ENCODE measurements around the gene WDR59. TPM values are rescaled to one million over a fixed set of nuclear protein-coding genes. Genes with fewer than 3 reads are reported as not detected.
"Not testable (repeated sequence)": the region's sequence is repeated elsewhere in the genome, so short reads cannot be mapped to it uniquely, and the experiment has no call there.

Gene WDR59
- total RNA-seq, 1 donor, result 14.8 TPM

DNA sequence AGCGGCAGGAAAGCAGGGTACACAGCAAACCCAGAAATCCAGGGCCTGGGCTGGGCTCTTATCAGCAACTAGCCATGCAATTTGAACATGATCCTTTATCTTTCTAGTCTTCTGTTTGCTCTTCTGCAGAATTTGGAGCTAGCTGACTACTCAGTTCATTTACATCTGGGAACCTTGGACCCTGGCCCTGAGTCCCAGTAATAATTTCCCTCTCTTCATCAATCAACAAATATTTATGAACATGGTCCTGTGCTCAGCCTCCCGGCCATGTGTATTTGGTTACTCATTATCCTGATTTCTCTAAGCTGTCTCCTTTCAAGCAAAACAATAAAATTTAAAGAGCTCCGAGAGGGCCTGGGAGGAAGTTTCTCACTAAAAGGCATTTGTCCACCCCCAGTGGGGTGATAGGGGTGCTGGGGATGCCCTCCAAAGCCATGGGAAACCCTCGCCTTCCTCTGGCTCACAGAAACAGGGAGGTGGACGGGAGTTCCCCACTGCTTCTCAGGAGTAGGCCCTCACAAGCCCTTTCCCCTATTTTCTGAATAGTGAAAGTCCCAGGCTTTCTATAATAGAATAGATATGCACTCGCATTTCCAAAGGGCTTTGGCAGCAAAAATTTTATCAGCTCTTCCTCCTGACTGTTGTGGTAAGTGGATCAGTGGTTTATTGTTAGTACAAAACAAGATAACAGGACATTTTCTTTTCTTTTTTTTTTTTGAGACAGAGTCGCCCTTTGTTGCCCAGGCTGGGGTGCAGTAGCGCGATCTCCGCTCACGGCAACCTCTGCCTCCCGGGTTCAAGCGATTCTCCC lies 6.9 kb upstream of the WDR59 start:
- DNase-seq (ENCODE audit: insufficient read length, low spot score, missing footprints), result no peak
- Histone ChIP-seq H3K79me2 (ENCODE audit: insufficient read depth, low read length) (no peaks in the 10 kb centered on the region), H4K20me1 (ENCODE audit: insufficient read depth, low read length) (no peaks in the 10 kb centered on the region), H3K4me2 (ENCODE audit: insufficient read depth, low read length) (no peak overlapping the region), H2AFZ (ENCODE audit: low read length) (no peak overlapping the region), H3K36me3 (ENCODE audit: insufficient read depth, low read length) (no peaks in the 10 kb centered on the region), H3K27ac (ENCODE audit: low read depth, low read length) (no peak overlapping the region), H3K27me3 (ENCODE audit: insufficient read depth, low read length) (peaks cover 12% of the 10 kb centered on the region), H3K4me3 (ENCODE audit: insufficient read depth, low read length) (no peak overlapping the region), H3K9me3 (ENCODE audit: low read depth, low read length) (no peaks in the 10 kb centered on the region), H3K4me1 (ENCODE audit: insufficient read depth, low read length) (no peaks in the 10 kb centered on the region)
- TF ChIP-seq, protein P1, sequence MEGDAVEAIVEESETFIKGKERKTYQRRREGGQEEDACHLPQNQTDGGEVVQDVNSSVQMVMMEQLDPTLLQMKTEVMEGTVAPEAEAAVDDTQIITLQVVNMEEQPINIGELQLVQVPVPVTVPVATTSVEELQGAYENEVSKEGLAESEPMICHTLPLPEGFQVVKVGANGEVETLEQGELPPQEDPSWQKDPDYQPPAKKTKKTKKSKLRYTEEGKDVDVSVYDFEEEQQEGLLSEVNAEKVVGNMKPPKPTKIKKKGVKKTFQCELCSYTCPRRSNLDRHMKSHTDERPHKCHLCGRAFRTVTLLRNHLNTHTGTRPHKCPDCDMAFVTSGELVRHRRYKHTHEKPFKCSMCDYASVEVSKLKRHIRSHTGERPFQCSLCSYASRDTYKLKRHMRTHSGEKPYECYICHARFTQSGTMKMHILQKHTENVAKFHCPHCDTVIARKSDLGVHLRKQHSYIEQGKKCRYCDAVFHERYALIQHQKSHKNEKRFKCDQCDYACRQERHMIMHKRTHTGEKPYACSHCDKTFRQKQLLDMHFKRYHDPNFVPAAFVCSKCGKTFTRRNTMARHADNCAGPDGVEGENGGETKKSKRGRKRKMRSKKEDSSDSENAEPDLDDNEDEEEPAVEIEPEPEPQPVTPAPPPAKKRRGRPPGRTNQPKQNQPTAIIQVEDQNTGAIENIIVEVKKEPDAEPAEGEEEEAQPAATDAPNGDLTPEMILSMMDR (IDR thresholded peaks at IDR 0.05; ENCODE audit: extremely low read depth, low read depth, low read length), result no peak

DNA sequence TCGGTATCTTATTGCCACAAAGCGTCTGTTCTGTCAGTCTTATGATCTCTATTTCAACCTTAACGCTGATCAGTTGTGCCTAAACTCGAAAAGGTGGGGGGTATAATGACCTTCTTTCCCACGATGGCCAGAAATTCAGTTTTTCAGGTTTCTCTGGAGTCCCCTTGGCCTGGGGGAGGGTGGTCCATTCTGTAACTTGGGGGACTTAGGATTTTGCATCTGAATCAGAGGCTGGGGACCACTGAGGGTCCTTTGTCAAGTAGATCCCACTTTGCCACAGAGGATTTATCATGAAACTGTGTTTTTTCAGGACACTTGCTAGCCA lies 6.3 kb upstream of the WDR59 start:
- Histone ChIP-seq H4K20me1 (ENCODE audit: insufficient read depth, low read length) (no peaks in the 10 kb centered on the region), H3K4me1 (ENCODE audit: insufficient read depth, low read length) (no peaks in the 10 kb centered on the region), H3K4me3 (ENCODE audit: insufficient read depth, low read length) (no peak overlapping the region), H3K27ac (ENCODE audit: low read depth, low read length) (no peak overlapping the region), H3K4me2 (ENCODE audit: insufficient read depth, low read length) (no peak overlapping the region), H3K9me3 (ENCODE audit: low read depth, low read length) (no peaks in the 10 kb centered on the region), H3K79me2 (ENCODE audit: insufficient read depth, low read length) (no peaks in the 10 kb centered on the region), H2AFZ (ENCODE audit: low read length) (no peak overlapping the region), H3K27me3 (ENCODE audit: insufficient read depth, low read length) (peaks cover 12% of the 10 kb centered on the region), H3K36me3 (ENCODE audit: insufficient read depth, low read length) (no peaks in the 10 kb centered on the region)
- TF ChIP-seq, protein P1 (IDR thresholded peaks at IDR 0.05; ENCODE audit: extremely low read depth, low read depth, low read length), result no peak
- DNase-seq (ENCODE audit: insufficient read length, low spot score, missing footprints), result no peak

GRCh38 chr16:74990832-74991231 lies 5.9 kb upstream of the WDR59 start:
- no peak overlapping the region for H3K27ac ChIP-seq (ENCODE audit: low read depth, low read length)
- H3K4me3 ChIP-seq (ENCODE audit: insufficient read depth, low read length), result no peak overlapping the region
- no peaks in the 10 kb centered on the region for H3K36me3 ChIP-seq (ENCODE audit: insufficient read depth, low read length)
- no peaks in the 10 kb centered on the region for H4K20me1 ChIP-seq (ENCODE audit: insufficient read depth, low read length)
- H3K4me2 ChIP-seq (ENCODE audit: insufficient read depth, low read length), result no peak overlapping the region
- H3K9me3 ChIP-seq (ENCODE audit: low read depth, low read length), result no peaks in the 10 kb centered on the region
- TF ChIP-seq, protein P1 (IDR thresholded peaks at IDR 0.05; ENCODE audit: extremely low read depth, low read depth, low read length), result no peak
- no peak overlapping the region for H2AFZ ChIP-seq (ENCODE audit: low read length)
- no peaks in the 10 kb centered on the region for H3K4me1 ChIP-seq (ENCODE audit: insufficient read depth, low read length)
- DNase-seq (ENCODE audit: insufficient read length, low spot score, missing footprints), result no peak
- no peaks in the 10 kb centered on the region for H3K79me2 ChIP-seq (ENCODE audit: insufficient read depth, low read length)
- H3K27me3 ChIP-seq (ENCODE audit: insufficient read depth, low read length), result peaks cover 12% of the 10 kb centered on the region

GRCh38 chr16:74989864-74990263 lies 4.9 kb upstream of the WDR59 start:
- not testable (repeated sequence) for H4K20me1 ChIP-seq (ENCODE audit: insufficient read depth, low read length); DNase-seq (ENCODE audit: insufficient read length, low spot score, missing footprints); H3K36me3 ChIP-seq (ENCODE audit: insufficient read depth, low read length); H3K4me1 ChIP-seq (ENCODE audit: insufficient read depth, low read length); H3K4me2 ChIP-seq (ENCODE audit: insufficient read depth, low read length); H3K27ac ChIP-seq (ENCODE audit: low read depth, low read length); H3K4me3 ChIP-seq (ENCODE audit: insufficient read depth, low read length); H3K9me3 ChIP-seq (ENCODE audit: low read depth, low read length); H2AFZ ChIP-seq (ENCODE audit: low read length); H3K79me2 ChIP-seq (ENCODE audit: insufficient read depth, low read length)
- H3K27me3 ChIP-seq (ENCODE audit: insufficient read depth, low read length), result peaks cover 12% of the 10 kb centered on the region
